GM23338 (cell line): Measurements from ENCODE around the gene MAPKBP1. TPM values are rescaled to one million over a fixed set of nuclear protein-coding genes. Genes with fewer than 3 reads are reported as not detected.

Source experiments
- ATAC-seq: fragments of 200-7000 bp; cut with Tn5 transposase; 3 replicates; pipeline ENCODE4 v1.9.1; 2020
- DNase-seq: peaks from one replicate; pipeline ENCODE4 v3.0.0-alpha.2; 2015; ENCODE audit warnings: low spot score
- H2AFZ ChIP-seq: fragments of 200-600 bp; sonication (generic); 2 replicates; pipeline ENCODE4 v1.8.0; 2016; ENCODE audit warnings: antibody characterized with exemption, mild to moderate bottlenecking, moderate library complexity
- H3F3A ChIP-seq: fragments of 200-600 bp; sonication (generic); replicated peaks from 2 replicates; pipeline ENCODE4 v1.8.0; 2017; ENCODE audit warnings: antibody characterized with exemption, mixed run types, low read depth
- H3K27ac ChIP-seq: fragments of 200-600 bp; sonication (generic); 2 replicates; pipeline ENCODE4 v1.6.1; 2016; ENCODE audit warnings: low read depth
- H3K27me3 ChIP-seq: fragments of 200-600 bp; sonication (generic); 2 replicates; pipeline ENCODE4 v1.8.0; 2016; ENCODE audit warnings: mild to moderate bottlenecking, mixed run types, moderate library complexity; ENCODE audit not compliant: insufficient read depth
- H3K36me3 ChIP-seq: fragments of 200-600 bp; sonication (generic); 2 replicates; pipeline ENCODE4 v1.8.0; 2016; ENCODE audit warnings: mild to moderate bottlenecking; ENCODE audit not compliant: insufficient read depth
- H3K4me1 ChIP-seq: fragments of 200-600 bp; sonication (generic); 2 replicates; pipeline ENCODE4 v1.8.0; 2016; ENCODE audit warnings: mild to moderate bottlenecking, moderate library complexity; ENCODE audit not compliant: insufficient read depth
- H3K4me2 ChIP-seq: fragments of 200-600 bp; sonication (generic); 2 replicates; pipeline ENCODE4 v1.7.1; 2017; ENCODE audit warnings: mixed run types
- H3K4me3 ChIP-seq: fragments of 200-600 bp; sonication (generic); 2 replicates; pipeline ENCODE4 v1.6.1; 2016; ENCODE audit warnings: mixed run types
- H3K79me2 ChIP-seq: fragments of 200-600 bp; sonication (generic); replicated peaks from 2 replicates; pipeline ENCODE4 v1.8.0; 2017; ENCODE audit warnings: mild to moderate bottlenecking; ENCODE audit not compliant: insufficient read depth
- H3K9me2 ChIP-seq: fragments of 200-600 bp; sonication (generic); 2 replicates; pipeline ENCODE4 v1.8.0; 2017; ENCODE audit not compliant: insufficient read depth
- H4K20me1 ChIP-seq: fragments of 200-600 bp; sonication (generic); replicated peaks from 2 replicates; pipeline ENCODE4 v1.8.0; 2017; ENCODE audit warnings: mild to moderate bottlenecking; ENCODE audit not compliant: insufficient read depth
- H3K27ac Mint-ChIP-seq: 2 replicates; pipeline ENCODE4 v1.8.0; 2020; ENCODE audit warnings: inconsistent platforms, mild to moderate bottlenecking, moderate library complexity, mixed read lengths
- H3K27me3 Mint-ChIP-seq: 3 replicates; pipeline ENCODE4 v1.8.0; 2022; ENCODE audit warnings: low read depth, mild to moderate bottlenecking, moderate library complexity, mixed read lengths, inconsistent platforms; ENCODE audit not compliant: insufficient read depth, poor library complexity
- H3K36me3 Mint-ChIP-seq: 3 replicates; pipeline ENCODE4 v1.8.0; 2021; ENCODE audit warnings: low read depth, mild to moderate bottlenecking, inconsistent platforms, moderate library complexity, mixed read lengths
- H3K4me1 Mint-ChIP-seq: 3 replicates; pipeline ENCODE4 v1.8.0; 2020; ENCODE audit warnings: mild to moderate bottlenecking, inconsistent platforms, mixed read lengths
- H3K4me3 Mint-ChIP-seq: 3 replicates; pipeline ENCODE4 v1.8.0; 2021; ENCODE audit warnings: moderate library complexity, mild to moderate bottlenecking, inconsistent platforms, mixed read lengths
- H3K9me3 Mint-ChIP-seq: 3 replicates; pipeline ENCODE4 v1.8.0; 2020; ENCODE audit warnings: moderate library complexity, mild to moderate bottlenecking, inconsistent platforms, mixed read lengths
- CREB1 ChIP-seq: fragments of 250-450 bp; sonication (Bioruptor Pico); IDR thresholded peaks from 2 replicates; pipeline ENCODE4 v1.5.0; 2020; ENCODE audit warnings: low read depth, mild to moderate bottlenecking, moderate library complexity
- CTCF ChIP-seq, 2 experiments: fragments of 200-600 bp in 1 of 2; sonication (generic) in 1 of 2; conservative IDR thresholded peaks; 2 replicates each; pipeline versions ENCODE4 v1.5.1 to v1.6.1; 2016 to 2017; ENCODE audit warnings: antibody characterized with exemption in 2 of 2, low read depth in 2 of 2, mild to moderate bottlenecking in 2 of 2, moderate library complexity in 1 of 2
- ETS1 ChIP-seq: IDR thresholded peaks from 2 replicates; pipeline ENCODE4 v1.6.1; 2016; ENCODE audit warnings: antibody characterized with exemption
- EZH2 ChIP-seq: fragments of 200-600 bp; sonication (generic); IDR thresholded peaks from one replicate; pipeline ENCODE4 v1.8.0; 2017; ENCODE audit warnings: antibody characterized with exemption, mild to moderate bottlenecking, low read depth; ENCODE audit not compliant: unreplicated experiment
- EZH2phosphoT487 ChIP-seq: fragments of 200-600 bp; sonication (generic); IDR thresholded peaks from one replicate; pipeline ENCODE4 v1.8.1; 2018; ENCODE audit warnings: antibody characterized with exemption; ENCODE audit not compliant: unreplicated experiment
- JUNB ChIP-seq: IDR thresholded peaks from one replicate; pipeline ENCODE4 v1.6.1; 2016; ENCODE audit warnings: antibody characterized with exemption; ENCODE audit not compliant: unreplicated experiment
- NANOG ChIP-seq: IDR thresholded peaks from 2 replicates; pipeline ENCODE4 v1.6.1; 2016; ENCODE audit warnings: antibody characterized with exemption, borderline replicate concordance
- POLR2AphosphoS5 ChIP-seq: IDR thresholded peaks from 2 replicates; pipeline ENCODE4 v1.6.1; 2016; ENCODE audit warnings: antibody characterized with exemption, low read depth
- REST ChIP-seq: IDR thresholded peaks from one replicate; pipeline ENCODE4 v1.6.1; 2018; ENCODE audit warnings: antibody characterized with exemption; ENCODE audit not compliant: unreplicated experiment
- STAT1 ChIP-seq: IDR thresholded peaks from one replicate; pipeline ENCODE4 v1.6.1; 2016; ENCODE audit warnings: antibody characterized with exemption; ENCODE audit not compliant: unreplicated experiment
- ZNF114 ChIP-seq: fragments of 250-450 bp; sonication (Bioruptor Pico); IDR thresholded peaks from 2 replicates; pipeline ENCODE4 v1.5.0; 2020; ENCODE audit warnings: mild to moderate bottlenecking, moderate library complexity
- ZNF331 ChIP-seq: fragments of 250-450 bp; sonication (Bioruptor Pico); IDR thresholded peaks from 2 replicates; pipeline ENCODE4 v1.5.0; 2020; ENCODE audit warnings: low read depth, mild to moderate bottlenecking, moderate library complexity
- ZNF462 ChIP-seq: fragments of 250-450 bp; sonication (Bioruptor Pico); IDR thresholded peaks from 2 replicates; pipeline ENCODE4 v1.5.0; 2020; ENCODE audit warnings: mild to moderate bottlenecking, moderate library complexity
- polyA plus RNA-seq: library from polyadenylated mRNA; unstranded; fragments of >200 nt; fragmentation: Nextera tagmentation; extraction: Ambion mirVana; gene quantifications from 2 replicates; pipeline ENCODE4 v1.2.1, GENCODE V29; 2016
- total RNA-seq: library from RNA; depleted of rRNA; stranded (reverse); fragments of >200 nt; shearing (Covaris generic); gene quantifications from 2 replicates; pipeline ENCODE4 v1.2.3, GENCODE V29; 2014

Gene MAPKBP1
- total and polyA plus RNA-seq, 2 experiments from 2014 or later: 1.9 to 8.9 TPM

DNA sequence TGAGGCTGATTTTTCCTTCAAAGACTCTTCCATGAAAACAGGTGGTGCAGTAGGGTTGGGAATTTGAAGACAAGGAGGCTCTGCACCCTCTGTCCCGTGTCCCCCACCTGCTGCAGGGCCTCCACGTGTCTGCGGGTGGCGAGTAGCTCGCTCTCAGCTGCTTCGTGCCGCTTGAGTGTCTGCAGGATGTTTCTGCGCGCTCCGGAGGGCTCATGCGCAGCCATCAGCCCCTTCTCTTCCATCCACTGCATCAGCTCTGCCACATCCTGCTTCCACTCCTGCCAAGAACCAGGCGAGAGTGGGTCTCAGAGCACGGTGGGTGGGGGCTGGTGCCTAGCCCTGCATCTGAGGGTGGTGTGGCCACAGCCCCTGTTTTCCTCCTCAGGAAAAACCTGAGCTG lies 101.7 kb downstream of the MAPKBP1 start:
- H3K36me3 ChIP-seq: no peaks in the 10 kb centered on the region
- no peak overlapping the region for H3K4me3 Mint-ChIP-seq
- H3K4me2 ChIP-seq: no peak overlapping the region
- H3K4me3 ChIP-seq: no peak overlapping the region
- no peaks in the 10 kb centered on the region for H3K4me1 Mint-ChIP-seq
- H3K27me3 Mint-ChIP-seq: peaks cover 21% of the 10 kb centered on the region
- H3K9me3 Mint-ChIP-seq: no peaks in the 10 kb centered on the region
- no peaks in the 10 kb centered on the region; the same call in 2 of the 3 replicates for H3K36me3 Mint-ChIP-seq
- no peaks in the 10 kb centered on the region for H3F3A ChIP-seq
- no peaks in the 10 kb centered on the region for H3K9me2 ChIP-seq
- H2AFZ ChIP-seq: no peak overlapping the region
- H3K4me1 ChIP-seq: no peaks in the 10 kb centered on the region
- H3K27me3 ChIP-seq: peaks cover 9% of the 10 kb centered on the region
- ATAC-seq (no peak), DNase-seq (no peak)
- no peaks in the 10 kb centered on the region for H3K79me2 ChIP-seq
- H3K27ac Mint-ChIP-seq: no peak overlapping the region; the same call in 1 of the 2 replicates
- H4K20me1 ChIP-seq: no peaks in the 10 kb centered on the region
- no peak overlapping the region for H3K27ac ChIP-seq
- TF ChIP-seq CTCF (conservative IDR thresholded peaks at IDR 0.05; ENCODE audit: low read depth in 2 of 2) (no peak), POLR2AphosphoS5 (no peak), ZNF462 (CRISPR knock-in tag) (no peak), ZNF331 (CRISPR knock-in tag) (no peak), ZNF114 (CRISPR knock-in tag) (no peak), EZH2phosphoT487 (no peak), NANOG (no peak), ETS1 (no peak), STAT1 (no peak), JUNB (no peak), REST (no peak), EZH2 (no peak), CREB1 (CRISPR knock-in tag) (no peak)
